OCI-LY7 (cell line): ENCODE data around the gene UCK1.

Experiments
- CTCF ChIP-seq: fragments of 200-600 bp; sonication (generic); conservative IDR thresholded peaks from 2 replicates; pipeline ENCODE4 v1.5.1; 2014; ENCODE audit warnings: mild to moderate bottlenecking, antibody characterized with exemption, low read length, moderate library complexity, mixed read lengths
- EZH2phosphoT487 ChIP-seq: fragments of 200-600 bp; sonication (generic); IDR thresholded peaks from 2 replicates; pipeline ENCODE4 v1.6.1; 2018; ENCODE audit warnings: low read depth, borderline replicate concordance, mild to moderate bottlenecking, mixed run types, antibody characterized with exemption, low read length, moderate library complexity, mixed read lengths

GRCh38 chr9:131530920-131531832, at the start of gene UCK1:
- TF ChIP-seq CTCF (no peak), EZH2phosphoT487 (no peak)
